Esophagus muscularis mucosa (tissue), 3 donors: ENCODE measurements around the gene STAP1.

Experiments used
- CTCF ChIP-seq, 3 experiments: fragments of 200-600 bp in 2 of 3; fragments of 450-650 bp in 1 of 3; sonication (generic) in 2 of 3; IDR thresholded peaks; one replicate each; pipeline ENCODE4 v1.5.1; 2017 to 2019; ENCODE audit warnings: antibody characterized with exemption in 3 of 3, mild to moderate bottlenecking in 2 of 3, moderate library complexity in 1 of 3
- POLR2A ChIP-seq: fragments of 450-650 bp; IDR thresholded peaks from one replicate; pipeline ENCODE4 v1.6.1; 2017; ENCODE audit warnings: antibody characterized with exemption, moderate library complexity, mild to moderate bottlenecking, low read depth

GRCh38 chr4:67580577-67580976, 22.1 kb downstream of the STAP1 start:
- no peak for TF ChIP-seq POLR2A
- no peak for TF ChIP-seq CTCF (IDR thresholded peaks at IDR 0.05)
